VCaP (cell line): ENCODE measurements around the gene HIVEP2.

ENCODE experiments used
- H3K27ac ChIP-seq: fragments of 450-650 bp; 2 replicates; pipeline ENCODE4 v1.5.1; 2017
- TF ChIP-seq, protein P1 (sequence below): fragments of 450-650 bp; conservative IDR thresholded peaks from 2 replicates; pipeline ENCODE4 v1.5.1; 2017; ENCODE audit warnings: mild to moderate bottlenecking, moderate library complexity

Gene HIVEP2

DNA sequence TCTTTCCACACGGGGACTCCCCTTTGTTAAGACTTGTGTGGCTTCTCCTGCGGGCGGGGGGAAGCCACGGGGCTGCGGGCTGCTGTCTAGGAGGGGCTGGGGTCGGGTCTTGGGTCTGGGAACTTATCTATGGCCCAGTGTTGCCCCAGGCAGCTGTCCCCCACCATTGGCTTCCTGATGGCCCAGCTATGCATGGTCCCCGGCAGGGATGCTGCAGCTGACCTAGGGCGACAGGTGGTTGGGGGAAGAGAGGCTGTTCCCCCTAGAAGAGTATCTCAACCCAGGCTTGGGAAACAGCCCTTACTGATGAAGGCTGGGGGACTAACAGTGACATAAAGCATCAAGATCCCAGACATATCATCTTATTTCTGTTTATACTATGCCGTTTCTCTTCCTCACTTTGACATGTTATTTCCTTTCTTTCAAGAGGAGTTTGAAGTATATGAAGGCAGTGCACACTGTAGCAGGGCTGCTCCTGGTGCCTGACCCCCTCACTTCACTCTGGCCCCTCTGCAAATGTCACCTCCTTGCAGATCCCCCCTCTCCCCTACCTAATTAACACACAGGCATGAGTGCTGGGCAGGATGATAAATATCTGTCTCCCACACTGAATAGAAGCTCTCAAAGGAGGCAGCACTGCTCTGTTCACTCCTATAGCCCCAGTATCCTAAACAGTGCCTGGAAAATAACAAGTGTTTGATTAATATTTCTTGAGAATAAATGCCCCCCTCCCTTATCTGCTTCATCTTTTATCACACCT, 87.0 kb downstream of the HIVEP2 start:
- no peak overlapping the region for H3K27ac ChIP-seq
- TF ChIP-seq, protein P1, sequence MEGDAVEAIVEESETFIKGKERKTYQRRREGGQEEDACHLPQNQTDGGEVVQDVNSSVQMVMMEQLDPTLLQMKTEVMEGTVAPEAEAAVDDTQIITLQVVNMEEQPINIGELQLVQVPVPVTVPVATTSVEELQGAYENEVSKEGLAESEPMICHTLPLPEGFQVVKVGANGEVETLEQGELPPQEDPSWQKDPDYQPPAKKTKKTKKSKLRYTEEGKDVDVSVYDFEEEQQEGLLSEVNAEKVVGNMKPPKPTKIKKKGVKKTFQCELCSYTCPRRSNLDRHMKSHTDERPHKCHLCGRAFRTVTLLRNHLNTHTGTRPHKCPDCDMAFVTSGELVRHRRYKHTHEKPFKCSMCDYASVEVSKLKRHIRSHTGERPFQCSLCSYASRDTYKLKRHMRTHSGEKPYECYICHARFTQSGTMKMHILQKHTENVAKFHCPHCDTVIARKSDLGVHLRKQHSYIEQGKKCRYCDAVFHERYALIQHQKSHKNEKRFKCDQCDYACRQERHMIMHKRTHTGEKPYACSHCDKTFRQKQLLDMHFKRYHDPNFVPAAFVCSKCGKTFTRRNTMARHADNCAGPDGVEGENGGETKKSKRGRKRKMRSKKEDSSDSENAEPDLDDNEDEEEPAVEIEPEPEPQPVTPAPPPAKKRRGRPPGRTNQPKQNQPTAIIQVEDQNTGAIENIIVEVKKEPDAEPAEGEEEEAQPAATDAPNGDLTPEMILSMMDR = no peak

DNA sequence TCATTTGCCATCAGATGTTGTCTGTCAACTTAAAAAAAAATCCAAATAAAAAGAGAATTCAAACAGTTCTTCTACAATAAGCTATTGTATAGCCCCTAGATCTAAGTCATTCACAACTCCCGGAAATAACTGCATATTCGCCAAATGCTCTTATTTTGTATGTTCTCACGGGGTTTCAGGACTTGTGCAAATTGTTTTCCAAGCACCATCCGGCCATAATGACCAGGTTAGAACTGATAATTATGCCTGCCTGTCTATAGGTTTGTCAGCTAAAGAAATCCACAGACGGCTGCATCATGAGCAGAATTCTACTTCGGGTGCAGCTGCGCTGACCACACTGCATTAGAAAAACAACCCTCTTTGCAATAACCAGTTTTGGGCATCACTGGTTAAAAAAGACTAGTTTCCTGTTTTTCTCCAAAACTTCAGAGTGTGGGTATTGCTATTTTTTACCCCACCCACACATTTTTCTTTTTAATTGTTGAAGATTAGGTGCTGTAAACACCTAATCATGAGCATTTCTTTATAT, 87.7 kb downstream of the HIVEP2 start:
- no peak overlapping the region for H3K27ac ChIP-seq
- TF ChIP-seq, protein P1 = no peak

DNA sequence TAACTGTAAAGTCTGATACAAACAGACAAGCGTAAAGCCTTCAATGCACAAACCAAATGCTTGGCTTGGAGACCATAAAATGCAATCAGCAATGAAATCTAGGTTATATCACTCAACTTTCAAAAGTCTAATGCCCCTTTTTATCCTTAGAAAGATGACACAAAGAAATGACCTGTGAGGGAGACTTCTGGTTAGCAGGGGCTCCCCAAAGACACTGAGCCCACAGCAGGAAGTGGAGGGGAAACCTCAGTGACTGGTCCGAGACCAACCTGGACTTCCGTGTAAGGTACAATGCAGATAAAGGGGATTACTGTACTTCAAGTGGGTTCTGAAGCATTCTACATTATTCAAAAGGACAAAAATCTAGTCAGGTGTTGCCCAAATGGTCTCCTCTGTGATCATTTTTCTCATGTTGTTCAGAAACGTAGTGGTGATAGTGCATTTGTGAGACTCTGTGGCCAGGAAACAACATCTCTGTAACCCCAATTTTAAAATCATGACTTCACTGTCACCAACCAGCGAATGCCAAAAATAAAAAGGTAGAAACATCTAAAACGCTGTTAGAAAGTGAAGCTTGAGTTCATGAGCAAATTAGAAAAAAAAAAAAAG, 88.2 kb downstream of the HIVEP2 start:
- no peak overlapping the region for H3K27ac ChIP-seq
- TF ChIP-seq, protein P1 = no peak

DNA sequence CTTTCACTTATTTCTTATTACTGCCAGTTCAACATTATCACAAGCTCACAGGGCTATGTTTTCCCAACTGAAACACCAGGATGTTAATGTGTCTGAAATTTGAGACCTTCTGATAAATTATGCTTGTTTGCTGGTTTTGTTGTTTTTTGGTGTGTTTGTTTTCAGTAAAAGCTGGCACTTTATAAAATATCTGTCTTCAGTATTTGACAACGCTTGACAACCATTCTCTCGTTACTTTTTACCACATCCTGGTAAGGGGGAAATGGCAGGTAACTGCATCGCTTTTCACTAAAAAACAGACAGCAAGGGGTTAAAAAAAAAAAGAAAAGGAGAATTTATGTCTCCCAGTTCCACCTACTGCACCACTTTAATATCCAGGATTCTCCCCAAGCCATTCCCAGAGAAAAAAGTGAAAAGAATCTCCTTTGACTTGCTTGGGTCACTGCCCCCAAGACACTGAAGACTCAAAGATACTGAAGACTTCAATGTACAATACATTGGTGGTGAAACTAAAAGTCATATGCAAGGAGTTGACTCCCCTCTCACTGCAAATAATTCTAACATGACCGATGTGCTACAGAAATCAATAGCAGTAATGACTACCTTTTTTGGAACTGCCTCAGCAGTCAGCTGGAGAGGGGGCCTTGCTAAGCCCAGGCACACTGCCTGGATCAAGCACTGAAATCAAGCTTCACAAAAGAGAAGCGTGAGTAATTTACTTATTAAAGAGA, 88.9 kb downstream of the HIVEP2 start:
- H3K27ac ChIP-seq = no peak overlapping the region

DNA sequence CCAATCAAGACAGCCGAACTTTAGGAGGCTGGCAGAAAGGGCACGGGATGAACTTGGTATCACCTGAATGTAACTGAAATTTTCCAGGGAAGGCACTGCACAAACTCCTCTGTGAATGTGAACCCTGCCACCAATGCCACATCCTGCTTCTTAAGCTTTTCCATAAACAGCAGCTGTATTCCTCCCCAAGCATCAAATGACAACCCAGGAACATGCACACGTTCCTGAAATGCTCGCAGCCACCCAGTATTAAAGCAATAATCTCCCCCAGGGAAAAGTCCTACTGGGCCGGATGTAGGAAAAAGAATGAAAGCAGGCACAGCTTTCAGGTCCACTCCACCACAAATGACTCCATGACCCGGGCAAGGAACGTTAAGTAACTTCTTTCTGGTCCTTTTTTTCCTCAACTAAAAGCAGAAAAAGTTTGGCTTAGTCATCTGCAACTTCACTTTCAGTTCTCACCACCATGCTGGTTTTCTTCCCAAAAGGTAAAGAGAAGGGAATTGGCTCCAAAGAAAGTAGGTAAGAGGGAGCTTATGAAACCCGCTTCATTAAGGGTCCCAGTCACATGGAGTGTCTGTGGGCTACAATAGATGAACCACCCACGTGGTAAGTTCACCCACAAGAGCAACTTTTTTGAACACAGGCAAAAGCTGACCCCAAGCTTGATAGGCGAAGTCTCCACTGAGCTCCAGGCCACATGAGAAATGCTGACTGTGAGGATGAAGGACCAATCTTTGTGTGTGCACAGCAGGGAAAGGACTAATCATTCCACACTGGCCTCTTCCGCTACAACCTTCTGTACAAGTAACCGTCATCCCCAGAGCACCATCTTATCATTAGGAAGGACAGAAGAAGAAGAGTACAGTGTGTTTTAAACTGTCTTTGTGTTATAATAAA, 90.1 kb downstream of the HIVEP2 start:
- TF ChIP-seq, protein P1 = no peak

More for the DNA sequence above, 88.9 kb downstream of the HIVEP2 start:
- TF ChIP-seq, protein P1 = no peak

DNA sequence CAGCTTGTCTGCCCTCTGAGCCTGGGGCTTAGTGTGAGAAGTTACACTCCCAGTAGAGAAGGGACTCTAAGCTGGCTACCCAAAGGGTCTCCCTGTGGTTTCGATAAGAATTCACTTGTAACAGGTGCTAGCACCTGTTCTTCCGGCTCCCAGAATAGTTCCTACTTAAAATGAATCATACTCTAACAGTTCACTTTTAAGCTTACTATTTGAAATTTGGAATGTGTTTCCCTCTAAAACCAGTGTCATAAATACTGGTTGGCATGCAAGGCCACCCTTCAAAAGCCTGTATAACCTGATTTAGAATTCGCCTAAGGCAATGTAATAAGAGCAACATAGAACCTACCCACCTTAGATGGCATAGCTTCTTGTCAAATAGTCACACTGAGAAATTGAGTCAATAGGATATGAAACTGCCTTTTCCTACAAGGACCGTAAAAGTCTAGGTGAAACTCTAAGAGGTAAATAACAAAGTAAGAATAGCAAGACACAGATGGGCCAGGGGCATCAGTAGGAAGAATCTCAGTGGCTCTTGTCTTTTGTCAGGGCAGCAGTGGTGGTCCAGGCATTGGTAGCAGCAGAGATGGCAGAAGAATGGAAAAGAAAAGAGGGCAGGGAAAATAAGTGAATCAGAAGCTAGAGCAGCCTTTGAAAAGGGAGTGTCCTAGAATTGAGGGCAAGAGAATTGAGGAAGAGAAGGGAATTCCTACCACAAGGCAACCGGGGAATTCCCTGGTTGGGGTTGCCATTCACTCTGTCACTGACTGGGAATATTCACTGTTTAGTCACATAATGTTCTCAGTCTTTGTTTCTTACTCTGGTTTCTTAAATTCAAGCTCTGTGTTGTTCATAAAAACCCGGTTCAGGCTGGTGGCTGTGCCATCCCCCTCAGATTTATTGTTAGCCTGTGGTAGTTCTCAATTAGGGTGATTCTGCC, 91.5 kb downstream of the HIVEP2 start:
- TF ChIP-seq, protein P1 = no peak
- H3K27ac ChIP-seq = no peak overlapping the region

More for the DNA sequence above, 90.1 kb downstream of the HIVEP2 start:
- H3K27ac ChIP-seq = no peak overlapping the region
